Fibroblast of pulmonary artery (primary cell): ENCODE measurements around the gene MUC5AC.
"Not testable (repeated sequence)": the region's sequence is repeated elsewhere in the genome, so short reads cannot be mapped to it uniquely, and the experiment has no call there.

ENCODE experiments used
- DNase-seq: peaks from one replicate; pipeline ENCODE4 v3.0.0-alpha.2; 2010; ENCODE audit warnings: low read depth
- H3K4me3 ChIP-seq: replicated peaks from 2 replicates; pipeline ENCODE4 v1.5.1; 2011; ENCODE audit warnings: low read depth, mild to moderate bottlenecking, control low read depth, low read length, moderate library complexity
- TF ChIP-seq, protein P1 (sequence below): IDR thresholded peaks from 2 replicates; pipeline ENCODE4 v1.5.1; 2011; ENCODE audit warnings: mild to moderate bottlenecking, control low read depth, low read length, inconsistent platforms; ENCODE audit errors: missing control alignments

The MUC5AC gene

DNA sequence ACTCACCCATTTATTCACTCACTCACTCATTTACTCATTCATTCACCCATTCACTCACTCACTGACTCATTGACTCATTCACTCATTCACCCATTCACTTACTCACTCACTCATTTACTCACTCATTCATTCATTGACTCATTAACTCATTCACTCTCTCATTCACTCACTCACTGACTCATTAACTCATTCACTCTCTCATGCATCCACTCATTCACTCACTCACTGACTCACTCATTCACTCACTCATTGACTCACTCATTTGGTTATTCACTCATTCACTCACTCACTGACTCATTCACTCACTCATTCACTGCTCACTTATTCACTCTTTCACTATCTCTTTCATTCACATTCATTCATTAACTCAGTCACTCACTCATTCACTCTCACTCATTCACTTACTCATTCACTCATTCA lies 2.5 kb upstream of the MUC5AC start:
- TF ChIP-seq, protein P1, sequence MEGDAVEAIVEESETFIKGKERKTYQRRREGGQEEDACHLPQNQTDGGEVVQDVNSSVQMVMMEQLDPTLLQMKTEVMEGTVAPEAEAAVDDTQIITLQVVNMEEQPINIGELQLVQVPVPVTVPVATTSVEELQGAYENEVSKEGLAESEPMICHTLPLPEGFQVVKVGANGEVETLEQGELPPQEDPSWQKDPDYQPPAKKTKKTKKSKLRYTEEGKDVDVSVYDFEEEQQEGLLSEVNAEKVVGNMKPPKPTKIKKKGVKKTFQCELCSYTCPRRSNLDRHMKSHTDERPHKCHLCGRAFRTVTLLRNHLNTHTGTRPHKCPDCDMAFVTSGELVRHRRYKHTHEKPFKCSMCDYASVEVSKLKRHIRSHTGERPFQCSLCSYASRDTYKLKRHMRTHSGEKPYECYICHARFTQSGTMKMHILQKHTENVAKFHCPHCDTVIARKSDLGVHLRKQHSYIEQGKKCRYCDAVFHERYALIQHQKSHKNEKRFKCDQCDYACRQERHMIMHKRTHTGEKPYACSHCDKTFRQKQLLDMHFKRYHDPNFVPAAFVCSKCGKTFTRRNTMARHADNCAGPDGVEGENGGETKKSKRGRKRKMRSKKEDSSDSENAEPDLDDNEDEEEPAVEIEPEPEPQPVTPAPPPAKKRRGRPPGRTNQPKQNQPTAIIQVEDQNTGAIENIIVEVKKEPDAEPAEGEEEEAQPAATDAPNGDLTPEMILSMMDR: no peak
- DNase-seq: no peak
- no peak overlapping the region for H3K4me3 ChIP-seq

DNA sequence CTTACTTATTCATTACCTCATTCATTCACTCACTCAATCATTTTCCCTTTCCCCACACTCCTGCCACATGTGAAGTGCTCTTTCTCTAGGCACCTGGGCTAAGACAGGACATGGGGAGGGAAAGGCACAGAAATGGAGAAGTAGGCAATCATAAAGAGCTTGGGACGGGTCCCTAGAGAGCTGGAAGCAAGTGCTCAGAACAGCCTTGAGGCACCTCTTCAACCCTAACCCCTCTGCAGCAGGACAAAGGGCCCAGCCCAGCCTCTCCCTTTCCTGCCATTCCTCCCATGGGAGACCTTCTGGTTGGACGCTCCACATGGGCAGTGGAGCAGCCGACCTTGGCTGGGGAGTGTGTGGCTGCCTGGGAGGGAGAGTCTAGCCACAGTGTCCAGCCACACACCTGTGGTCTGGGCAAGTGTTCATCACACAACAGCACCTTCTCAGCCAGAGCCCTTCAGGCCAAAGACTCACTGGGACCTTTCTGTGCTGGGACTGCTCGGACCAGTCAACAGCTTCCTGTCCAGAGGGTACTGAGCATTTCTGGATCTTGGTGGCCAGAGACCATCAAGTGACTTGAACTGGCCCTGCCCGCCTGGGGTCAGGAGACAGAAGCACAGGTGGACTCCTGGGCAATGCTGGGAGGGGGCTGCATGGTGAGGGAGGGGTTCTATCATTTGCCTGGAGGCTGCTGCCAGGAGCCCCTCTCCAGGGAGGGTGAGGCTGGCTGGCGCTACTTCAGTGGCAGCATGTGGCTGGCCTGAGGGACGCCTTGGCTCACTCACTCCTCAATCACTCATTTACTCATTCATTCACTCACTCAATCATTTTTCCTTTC lies 1.0 kb upstream of the MUC5AC start:
- H3K4me3 ChIP-seq: no peak overlapping the region
- DNase-seq: no peak
- TF ChIP-seq, protein P1: no peak

DNA sequence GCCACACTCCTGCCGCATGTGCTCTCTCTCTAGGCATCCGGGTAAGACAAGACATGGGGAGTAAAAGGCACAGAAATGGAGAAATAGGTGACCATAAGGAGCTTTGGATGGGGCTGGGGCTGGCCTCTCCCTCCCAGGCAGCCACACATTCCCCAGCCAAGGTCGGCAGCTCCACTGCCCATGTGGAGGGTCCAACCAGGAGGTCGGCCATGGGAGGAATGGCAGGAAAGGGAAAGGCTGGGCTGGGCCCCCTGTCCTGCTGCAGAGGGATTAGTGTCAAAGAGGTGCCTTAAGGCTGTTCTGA lies 460 bp upstream of the MUC5AC start:
- no peak overlapping the region for H3K4me3 ChIP-seq
- TF ChIP-seq, protein P1: no peak
- DNase-seq: no peak

DNA sequence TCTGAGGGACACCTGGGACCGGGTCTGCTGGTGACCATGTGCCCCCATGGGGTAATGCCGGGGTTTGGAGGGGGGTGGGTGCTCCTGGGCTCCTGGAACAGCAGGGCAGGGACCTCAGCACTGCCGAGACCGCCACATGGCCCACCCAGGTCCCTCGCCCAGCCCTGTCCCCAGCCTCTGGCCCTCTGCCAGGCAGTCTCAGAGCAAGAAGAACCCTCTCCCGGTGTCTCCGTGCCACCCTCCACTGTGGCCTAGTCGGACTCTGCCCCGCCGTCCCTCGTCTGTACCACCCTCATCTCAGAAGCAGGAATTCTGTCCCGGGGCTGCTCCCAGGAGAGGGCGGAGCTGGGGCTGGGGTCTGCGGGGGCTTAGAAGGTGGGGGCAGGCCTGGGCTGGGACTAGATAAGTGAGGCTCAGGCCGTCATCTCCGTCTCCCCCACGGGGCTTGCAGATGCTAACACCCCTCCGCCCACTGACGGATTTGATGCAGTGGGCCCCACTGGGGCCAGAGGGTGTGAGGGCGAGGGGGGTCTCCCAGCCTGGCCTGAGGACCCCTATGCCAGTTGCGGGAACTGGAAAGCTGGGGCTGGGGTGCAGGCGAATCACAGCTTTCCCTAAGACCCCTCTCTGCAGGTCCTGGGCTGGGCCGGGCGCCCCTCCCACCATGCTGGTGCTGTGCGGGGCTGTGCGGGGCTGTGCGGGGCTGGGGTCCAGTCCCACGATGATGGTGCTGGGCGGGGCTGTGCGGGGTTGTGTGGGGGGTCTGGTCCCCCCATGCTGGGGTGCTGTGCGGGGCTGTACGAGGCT lies 1.1 kb downstream of the MUC5AC start:
- no peak for DNase-seq
- TF ChIP-seq, protein P1: no peak
- no peak overlapping the region for H3K4me3 ChIP-seq

DNA sequence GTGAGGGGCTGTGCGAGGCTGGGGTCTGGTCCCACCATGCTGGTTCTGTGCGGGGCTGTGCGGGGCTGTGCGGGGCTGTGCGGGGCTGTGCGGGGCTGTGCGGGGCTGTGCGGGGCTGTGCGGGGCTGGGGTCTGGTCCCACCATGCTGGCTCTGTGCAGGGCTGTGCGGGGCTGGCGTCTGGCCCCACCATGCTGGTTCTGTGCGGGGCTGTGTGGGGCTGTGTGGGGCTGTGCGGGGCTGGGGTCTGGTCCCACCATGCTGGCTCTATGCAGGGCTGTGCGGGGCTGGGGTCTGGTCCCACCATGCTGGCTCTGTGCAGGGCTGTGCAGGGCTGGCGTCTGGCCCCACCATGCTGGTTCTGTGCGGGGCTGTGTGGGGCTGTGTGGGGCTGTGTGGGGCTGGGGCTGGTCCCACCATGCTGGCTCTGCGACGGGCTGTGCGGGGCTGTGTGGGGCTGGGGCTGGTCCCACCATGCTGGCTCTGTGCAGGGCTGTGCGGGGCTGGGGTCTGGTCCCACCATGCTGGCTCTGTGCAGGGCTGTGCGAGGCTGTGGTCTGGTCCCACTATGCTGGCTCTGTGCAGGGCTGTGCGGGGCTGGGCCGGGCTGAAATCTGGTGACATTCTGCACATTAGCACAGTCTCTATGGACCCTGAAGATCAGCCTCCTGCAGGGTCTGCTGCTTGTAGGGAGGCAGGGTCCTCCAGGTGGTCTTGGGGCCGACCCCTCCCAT lies 1.9 kb downstream of the MUC5AC start:
- not testable (repeated sequence) for H3K4me3 ChIP-seq, DNase-seq

DNA sequence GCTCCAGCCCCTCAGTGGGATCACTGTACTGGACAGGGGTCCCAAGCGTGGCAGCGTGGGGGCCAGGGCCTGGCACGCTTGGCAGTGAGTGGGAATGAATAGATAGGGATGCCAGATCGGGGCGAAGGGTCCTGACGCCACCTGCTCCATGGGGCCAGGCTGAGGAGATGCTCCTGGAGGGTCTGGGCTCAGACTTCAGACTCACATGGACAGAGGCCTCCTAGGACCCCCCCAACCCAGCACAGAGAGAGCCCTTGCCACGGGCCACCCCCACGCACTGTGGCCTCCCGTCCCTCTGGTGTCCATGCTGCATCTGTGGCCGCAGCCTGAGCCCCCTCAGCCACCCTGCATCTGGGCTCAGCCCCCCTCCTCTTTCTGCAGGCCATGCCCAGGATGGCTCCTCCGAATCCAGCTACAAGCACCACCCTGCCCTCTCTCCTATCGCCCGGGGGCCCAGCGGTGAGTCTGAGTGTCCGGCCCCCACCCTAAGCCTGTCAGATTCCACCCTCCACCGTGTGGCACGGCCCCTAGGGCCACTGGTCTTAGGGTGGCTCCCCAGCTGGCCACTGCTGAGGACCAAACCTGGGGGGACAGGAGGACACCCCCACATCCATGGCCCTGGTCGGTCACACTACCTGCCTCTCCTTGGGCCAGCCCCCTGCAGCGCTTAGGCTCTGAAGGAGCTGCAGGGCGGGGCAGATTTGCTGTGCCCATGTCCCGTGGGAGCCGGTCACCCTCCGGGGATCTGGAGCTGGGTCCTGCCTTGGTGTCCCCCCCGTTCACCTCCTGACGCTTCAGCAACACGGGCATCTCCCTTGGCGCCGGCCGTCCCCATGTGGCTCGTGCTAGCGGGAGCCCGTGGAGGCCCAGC lies 2.7 kb downstream of the MUC5AC start:
- TF ChIP-seq, protein P1: no peak

More for the DNA sequence above, 2.7 kb downstream of the MUC5AC start:
- H3K4me3 ChIP-seq: no peak overlapping the region
- no peak for DNase-seq
